Stimulated activated CD8-positive, alpha-beta memory T cell treated with anti-CD3 and anti-CD28 coated beads, Interleukin-7, amount 100 ng/mL, for 24 hours (primary cell): Measurements from ENCODE around the gene ACACA.
"Not testable (repeated sequence)": the region's sequence is repeated elsewhere in the genome, so short reads cannot be mapped to it uniquely, and the experiment has no call there.

Experiments used
- DNase-seq: peaks from one replicate; pipeline ENCODE4 v3.0.0-alpha.2; 2020; ENCODE audit warnings: low read depth

ACACA gene

GRCh38 chr17:37098152-37098551 lies 308.5 kb downstream of the ACACA start:
- no peak for DNase-seq

- DNase-seq: no peak
Observed at GRCh38 chr17:37097154-37097553, 309.5 kb downstream of the ACACA start.

GRCh38 chr17:37096071-37096470 lies 310.6 kb downstream of the ACACA start:
- no peak for DNase-seq

- DNase-seq: no peak
Observed at GRCh38 chr17:37094391-37094790, 312.2 kb downstream of the ACACA start.

GRCh38 chr17:37092701-37093100 lies 313.9 kb downstream of the ACACA start:
- no peak for DNase-seq

- DNase-seq: no peak
Observed at GRCh38 chr17:37092071-37092470, 314.6 kb downstream of the ACACA start.

- DNase-seq: no peak
Observed at GRCh38 chr17:37090941-37091340, 315.7 kb downstream of the ACACA start.

GRCh38 chr17:37089956-37090355 lies 316.7 kb downstream of the ACACA start:
- peak; percentile 4 for DNase-seq

GRCh38 chr17:37088913-37089312 lies 317.7 kb downstream of the ACACA start:
- no peak for DNase-seq

- DNase-seq: no peak
Observed at GRCh38 chr17:37088459-37088858, 318.2 kb downstream of the ACACA start.

GRCh38 chr17:37087683-37088082 lies 319.0 kb downstream of the ACACA start:
- no peak for DNase-seq

GRCh38 chr17:37086948-37087347 lies 319.7 kb downstream of the ACACA start:
- DNase-seq: no peak

GRCh38 chr17:37086334-37086733 lies 320.3 kb downstream of the ACACA start:
- DNase-seq: no peak

GRCh38 chr17:37084372-37084771 lies 322.3 kb downstream of the ACACA start:
- no peak for DNase-seq

GRCh38 chr17:37083456-37083855 lies 323.2 kb downstream of the ACACA start:
- DNase-seq: no peak

GRCh38 chr17:37082985-37083384 lies 323.7 kb downstream of the ACACA start:
- no peak for DNase-seq

- no peak for DNase-seq
Observed at GRCh38 chr17:37082311-37082860, 324.2 kb downstream of the ACACA start.

- DNase-seq: no peak
Observed at GRCh38 chr17:37081287-37081686, 325.3 kb downstream of the ACACA start.

- DNase-seq: no peak
Observed at GRCh38 chr17:37079735-37080134, 326.9 kb downstream of the ACACA start.

- no peak for DNase-seq
Observed at GRCh38 chr17:37079065-37079708, 327.4 kb downstream of the ACACA start.

GRCh38 chr17:37073464-37073863 lies 333.2 kb downstream of the ACACA start:
- DNase-seq: not testable (repeated sequence)

- DNase-seq: no peak
Observed at GRCh38 chr17:37069087-37069486, 337.5 kb downstream of the ACACA start.

GRCh38 chr17:37068266-37068665 lies 338.4 kb downstream of the ACACA start:
- no peak for DNase-seq

GRCh38 chr17:37067555-37068111 lies 339.0 kb downstream of the ACACA start:
- DNase-seq: no peak
